Thoracic aorta (tissue), 2 donors: ENCODE measurements around the gene PHLDB3. TPM values are rescaled to one million over a fixed set of nuclear protein-coding genes. Genes with fewer than 3 reads are reported as not detected.

Experiments used
- ATAC-seq: fragments of 150-250 bp; one replicate; pipeline ENCODE4 v1.8.0; 2017; ENCODE audit warnings: low read depth; ENCODE audit not compliant: insufficient number of reproducible peaks, low FRiP score
- DNase-seq: peaks from one replicate; pipeline ENCODE4 v3.0.0-alpha.2; 2020; ENCODE audit warnings: low spot score
- H3K27ac ChIP-seq, 2 donors: fragments of 200-600 bp; sonication (generic); 1 replicate in 1 of 2; 2 replicates in 1 of 2; pipeline ENCODE4 v1.5.1; 2016; ENCODE audit warnings: mild to moderate bottlenecking in 2 of 2, moderate library complexity in 2 of 2
- H3K27me3 ChIP-seq: fragments of 200-600 bp; sonication (generic); replicated peaks from 2 replicates; pipeline ENCODE4 v1.6.0; 2016; ENCODE audit warnings: mild to moderate bottlenecking; ENCODE audit not compliant: insufficient read depth
- H3K36me3 ChIP-seq: fragments of 200-600 bp; sonication (generic); one replicate; pipeline ENCODE4 v1.5.1; 2016
- H3K4me1 ChIP-seq, 2 donors: fragments of 200-600 bp; sonication (generic); 1 replicate in 1 of 2; 2 replicates in 1 of 2; pipeline versions ENCODE4 v1.5.1 to v1.6.0; 2016; ENCODE audit warnings: low read depth in 2 of 2, mild to moderate bottlenecking in 1 of 2; ENCODE audit not compliant: control insufficient read depth in 1 of 2
- H3K4me3 ChIP-seq: fragments of 200-600 bp; sonication (generic); 2 replicates; pipeline ENCODE4 v1.5.1; 2016; ENCODE audit warnings: mild to moderate bottlenecking
- H3K9me3 ChIP-seq: fragments of 200-600 bp; sonication (generic); 2 replicates; pipeline ENCODE4 v1.5.1; 2016
- CTCF ChIP-seq: fragments of 200-600 bp; sonication (generic); IDR thresholded peaks from one replicate; pipeline ENCODE4 v1.5.1; 2019; ENCODE audit warnings: antibody characterized with exemption
- total RNA-seq, 2 donors: library from RNA; depleted of rRNA; stranded (reverse); fragments of >200 nt; gene quantifications; one replicate each; pipeline versions ENCODE4 v1.1.0 to v1.2.3, GENCODE V29; 2016

Gene PHLDB3
- 10 to 100 TPM; 10.0 to 14.7 TPM for total RNA-seq

- no peaks in the 10 kb centered on the region for H3K27me3 ChIP-seq
- peaks cover 4 to 6% of the 10 kb centered on the region in 2 donors for H3K4me1 ChIP-seq
- no peak for DNase-seq
- no peak for ATAC-seq
- H3K36me3 ChIP-seq: peaks cover 13% of the 10 kb centered on the region
- H3K9me3 ChIP-seq: no peaks in the 10 kb centered on the region
- no peak for TF ChIP-seq CTCF
- H3K27ac ChIP-seq: peak within 1 kb of the TSS; percentile 80 to 82
- peak within 1 kb of the TSS; percentile 88 for H3K4me3 ChIP-seq
These were observed at the start of gene PHLDB3 for GRCh38 chr19:43504426-43505185. Gene PHLDB3, minus strand, starts transcription at chr19:43504746. Its CDS starts 628 bp downstream, at chr19:43504118.

- H3K9me3 ChIP-seq: no peaks in the 10 kb centered on the region
- DNase-seq (no peak), ATAC-seq (no peak)
- H3K4me1 ChIP-seq: no peaks in the 10 kb centered on the region
- H3K27me3 ChIP-seq: no peaks in the 10 kb centered on the region
- peaks cover 37% of the 10 kb centered on the region for H3K36me3 ChIP-seq
- H3K27ac ChIP-seq: no peak overlapping the region
- no peak for TF ChIP-seq CTCF
- no peak overlapping the region for H3K4me3 ChIP-seq
These were observed 49.1 kb upstream of the PHLDB3 start for GRCh38 chr19:43553656-43554055.

GRCh38 chr19:43552616-43553015 lies 48.1 kb upstream of the PHLDB3 start:
- no peak for TF ChIP-seq CTCF
- Histone ChIP-seq H3K27me3 (no peaks in the 10 kb centered on the region), H3K9me3 (no peaks in the 10 kb centered on the region), H3K4me1 (no peaks in the 10 kb centered on the region), H3K4me3 (no peak overlapping the region), H3K27ac (no peak overlapping the region), H3K36me3 (peaks cover 34% of the 10 kb centered on the region)
- DNase-seq (no peak), ATAC-seq (no peak)

GRCh38 chr19:43552198-43552450 lies 47.6 kb upstream of the PHLDB3 start:
- no peak for TF ChIP-seq CTCF
- Histone ChIP-seq H3K4me1 (no peaks in the 10 kb centered on the region), H3K27me3 (no peaks in the 10 kb centered on the region), H3K36me3 (peaks cover 32% of the 10 kb centered on the region), H3K9me3 (no peaks in the 10 kb centered on the region), H3K4me3 (no peak overlapping the region), H3K27ac (no peak overlapping the region)
- no peak for DNase-seq
- ATAC-seq: no peak

GRCh38 chr19:43551399-43552197 lies 47.1 kb upstream of the PHLDB3 start:
- no peak for DNase-seq
- H3K36me3 ChIP-seq: peaks cover 28% of the 10 kb centered on the region
- H3K27ac ChIP-seq: no peak overlapping the region
- no peak for TF ChIP-seq CTCF
- ATAC-seq: no peak
- no peaks in the 10 kb centered on the region for H3K27me3 ChIP-seq
- no peaks in the 10 kb centered on the region for H3K4me1 ChIP-seq
- H3K9me3 ChIP-seq: no peaks in the 10 kb centered on the region
- H3K4me3 ChIP-seq: no peak overlapping the region
